WTC11 (cell line): ENCODE data around the gene IRX1. TPM values are rescaled to one million over a fixed set of nuclear protein-coding genes. Genes with fewer than 3 reads are reported as not detected.

Source experiments
- ATAC-seq: fragments of 200-7000 bp; cut with Tn5 transposase; 2 replicates; pipeline ENCODE4 v1.10.0; 2021; ENCODE audit warnings: mild to moderate bottlenecking, moderate library complexity
- CTCF ChIA-PET: fragments of 300-600 bp; sonication (Branson Sonifier 250); formaldehyde crosslinking; loops from one replicate; lab custom pipeline; 2021; ENCODE audit warnings: antibody characterized with exemption; lab: Charles Lee
- POLR2A ChIA-PET: fragments of 350-600 bp; sonication (Branson Sonifier 250); formaldehyde crosslinking; loops from one replicate; lab custom pipeline; 2021; ENCODE audit warnings: antibody characterized with exemption; lab: Charles Lee
- DNase-seq: peaks from one replicate; pipeline ENCODE4 v3.0.0; 2021; ENCODE audit warnings: low spot score
- H3K27ac Mint-ChIP-seq: 2 replicates; pipeline ENCODE4 v1.8.0; 2021; ENCODE audit warnings: mixed read lengths
- H3K27me3 Mint-ChIP-seq: 2 replicates; pipeline ENCODE4 v1.8.0; 2021; ENCODE audit warnings: low read depth, mild to moderate bottlenecking, moderate library complexity, mixed read lengths
- H3K36me3 Mint-ChIP-seq: 2 replicates; pipeline ENCODE4 v1.8.0; 2021; ENCODE audit warnings: mixed read lengths
- H3K4me1 Mint-ChIP-seq: 2 replicates; pipeline ENCODE4 v1.8.0; 2022; ENCODE audit warnings: mixed read lengths
- H3K4me3 Mint-ChIP-seq: 2 replicates; pipeline ENCODE4 v1.8.0; 2021; ENCODE audit warnings: mild to moderate bottlenecking, moderate library complexity, mixed read lengths
- H3K9me3 Mint-ChIP-seq: 2 replicates; pipeline ENCODE4 v1.8.0; 2021; ENCODE audit warnings: mixed read lengths
- GRHL2 ChIP-seq: fragments of 250-450 bp; sonication (Bioruptor Pico); IDR thresholded peaks from 2 replicates; pipeline ENCODE4 v1.8.0; 2022; ENCODE audit warnings: mild to moderate bottlenecking, moderate library complexity; ENCODE audit not compliant: insufficient replicate concordance, severe bottlenecking
- ZNF232 ChIP-seq: sonication (generic); formaldehyde crosslinking; IDR thresholded peaks from 2 replicates; pipeline ENCODE4 v1.8.0; 2022; ENCODE audit warnings: mild to moderate bottlenecking, missing genetic modification reagents
- total RNA-seq: library from RNA; stranded (reverse); gene quantifications from 3 replicates; pipeline ENCODE4 v1.2.3, GENCODE V29; 2021
- TF ChIP-seq, protein P1 (sequence below): sonication (generic); formaldehyde crosslinking; conservative IDR thresholded peaks from 2 replicates; pipeline ENCODE4 v1.8.1; 2023; ENCODE audit warnings: mild to moderate bottlenecking, low read depth, missing genetic modification reagents, moderate library complexity
- TF ChIP-seq, protein P2 (sequence below): fragments of 250-450 bp; sonication (Bioruptor Pico); conservative IDR thresholded peaks from 2 replicates; pipeline ENCODE4 v1.9.0; 2021; ENCODE audit warnings: mild to moderate bottlenecking
- TF ChIP-seq, protein P3 (sequence below): sonication (generic); formaldehyde crosslinking; IDR thresholded peaks from 2 replicates; pipeline ENCODE4 v1.8.1; 2023; ENCODE audit warnings: mild to moderate bottlenecking, missing genetic modification reagents, borderline replicate concordance
- TF ChIP-seq, protein P4 (sequence below): sonication (generic); formaldehyde crosslinking; IDR thresholded peaks from 2 replicates; pipeline ENCODE4 v1.8.1; 2022; ENCODE audit warnings: mild to moderate bottlenecking, missing genetic modification reagents, moderate library complexity, borderline replicate concordance
- TF ChIP-seq, protein P5 (sequence below): sonication (generic); formaldehyde crosslinking; IDR thresholded peaks from 2 replicates; pipeline ENCODE4 v1.8.0; 2022; ENCODE audit warnings: missing genetic modification reagents

IRX1 gene
- total RNA-seq, 1 experiment from 2014 or later, result 21.0 TPM

DNA sequence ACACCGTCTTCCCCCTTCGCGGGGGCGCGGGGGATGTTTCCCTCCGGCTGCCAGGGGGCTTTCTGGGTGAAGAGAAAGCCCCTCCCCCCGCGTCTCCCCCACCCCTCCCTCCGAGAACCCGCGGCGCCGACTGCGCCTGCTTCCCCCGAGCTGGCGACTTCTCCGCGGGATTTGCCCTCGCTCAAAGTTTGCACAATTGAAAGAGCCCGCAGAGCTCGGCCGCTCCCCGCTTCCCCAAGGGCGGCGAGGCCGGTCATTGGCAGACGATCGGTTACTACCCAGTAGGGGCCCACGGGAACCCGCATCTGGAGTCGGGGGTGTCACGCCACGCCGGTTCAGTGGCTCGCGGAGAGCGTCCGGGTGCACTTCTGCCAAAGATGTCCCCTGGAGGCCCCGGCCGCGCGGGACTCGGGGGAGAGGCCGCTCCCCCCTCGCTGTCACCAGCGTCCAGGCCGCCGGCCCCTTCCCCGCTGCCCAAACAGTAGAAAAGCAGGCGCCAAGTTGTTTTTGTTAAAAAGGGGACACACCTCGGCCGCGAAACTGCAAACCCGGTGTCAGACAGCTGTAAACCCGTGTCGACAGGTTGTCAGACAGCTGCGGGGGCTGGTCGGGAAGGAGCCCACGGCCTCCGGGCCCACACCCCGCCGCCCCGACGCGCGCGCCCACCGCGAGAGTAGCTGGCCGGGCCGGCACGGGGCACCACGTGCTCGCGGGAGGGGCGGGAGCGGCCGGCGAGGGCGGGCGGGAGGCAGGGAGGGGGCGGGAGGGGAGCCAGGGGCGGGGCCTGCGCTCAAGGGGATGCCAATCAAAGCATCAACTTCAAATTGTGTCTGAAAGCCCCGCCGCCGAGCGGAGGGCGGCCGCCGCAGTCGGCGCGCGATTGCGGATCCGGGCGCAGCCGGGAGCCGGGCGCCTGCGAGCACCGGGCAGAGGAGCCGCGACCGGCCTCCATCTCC, at the start of gene IRX1 (continued):
- TF ChIP-seq, protein P1, sequence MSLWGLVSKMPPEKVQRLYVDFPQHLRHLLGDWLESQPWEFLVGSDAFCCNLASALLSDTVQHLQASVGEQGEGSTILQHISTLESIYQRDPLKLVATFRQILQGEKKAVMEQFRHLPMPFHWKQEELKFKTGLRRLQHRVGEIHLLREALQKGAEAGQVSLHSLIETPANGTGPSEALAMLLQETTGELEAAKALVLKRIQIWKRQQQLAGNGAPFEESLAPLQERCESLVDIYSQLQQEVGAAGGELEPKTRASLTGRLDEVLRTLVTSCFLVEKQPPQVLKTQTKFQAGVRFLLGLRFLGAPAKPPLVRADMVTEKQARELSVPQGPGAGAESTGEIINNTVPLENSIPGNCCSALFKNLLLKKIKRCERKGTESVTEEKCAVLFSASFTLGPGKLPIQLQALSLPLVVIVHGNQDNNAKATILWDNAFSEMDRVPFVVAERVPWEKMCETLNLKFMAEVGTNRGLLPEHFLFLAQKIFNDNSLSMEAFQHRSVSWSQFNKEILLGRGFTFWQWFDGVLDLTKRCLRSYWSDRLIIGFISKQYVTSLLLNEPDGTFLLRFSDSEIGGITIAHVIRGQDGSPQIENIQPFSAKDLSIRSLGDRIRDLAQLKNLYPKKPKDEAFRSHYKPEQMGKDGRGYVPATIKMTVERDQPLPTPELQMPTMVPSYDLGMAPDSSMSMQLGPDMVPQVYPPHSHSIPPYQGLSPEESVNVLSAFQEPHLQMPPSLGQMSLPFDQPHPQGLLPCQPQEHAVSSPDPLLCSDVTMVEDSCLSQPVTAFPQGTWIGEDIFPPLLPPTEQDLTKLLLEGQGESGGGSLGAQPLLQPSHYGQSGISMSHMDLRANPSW (CRISPR knock-in tag), result no peak
- TF ChIP-seq, protein P2, sequence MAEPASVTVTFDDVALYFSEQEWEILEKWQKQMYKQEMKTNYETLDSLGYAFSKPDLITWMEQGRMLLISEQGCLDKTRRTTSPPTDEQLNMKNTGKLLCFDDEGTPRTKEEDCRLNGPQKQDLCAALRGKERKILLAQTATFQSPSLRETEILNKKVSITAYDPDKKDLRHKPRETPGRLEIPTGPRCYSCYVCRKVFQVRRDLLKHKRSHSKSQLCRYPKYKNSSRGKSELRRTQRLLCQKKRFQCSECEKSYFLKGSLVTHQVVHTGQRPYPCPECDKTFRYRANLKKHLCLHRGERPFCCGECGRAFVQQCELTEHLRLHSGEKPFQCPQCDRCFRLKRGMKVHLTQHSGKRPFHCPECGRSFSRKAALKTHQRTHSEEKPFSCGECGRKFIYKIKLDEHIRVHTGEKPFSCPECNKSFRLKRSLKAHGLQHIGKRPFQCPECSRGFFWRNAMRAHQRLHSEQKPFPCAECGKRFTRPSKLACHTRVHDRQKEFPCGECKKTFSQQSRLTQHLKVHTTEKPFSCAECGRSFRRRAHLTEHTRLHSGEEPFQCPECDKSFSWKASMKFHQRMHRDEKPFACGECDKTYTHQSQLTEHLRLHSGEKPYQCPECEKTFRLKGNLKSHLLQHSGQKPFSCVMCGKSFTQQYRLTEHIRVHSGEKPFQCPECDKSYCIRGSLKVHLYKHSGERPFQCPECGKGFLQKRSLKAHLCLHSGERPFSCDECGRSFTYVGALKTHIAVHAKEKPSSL, result no peak
- no peak for TF ChIP-seq GRHL2 (CRISPR knock-in tag)

DNA sequence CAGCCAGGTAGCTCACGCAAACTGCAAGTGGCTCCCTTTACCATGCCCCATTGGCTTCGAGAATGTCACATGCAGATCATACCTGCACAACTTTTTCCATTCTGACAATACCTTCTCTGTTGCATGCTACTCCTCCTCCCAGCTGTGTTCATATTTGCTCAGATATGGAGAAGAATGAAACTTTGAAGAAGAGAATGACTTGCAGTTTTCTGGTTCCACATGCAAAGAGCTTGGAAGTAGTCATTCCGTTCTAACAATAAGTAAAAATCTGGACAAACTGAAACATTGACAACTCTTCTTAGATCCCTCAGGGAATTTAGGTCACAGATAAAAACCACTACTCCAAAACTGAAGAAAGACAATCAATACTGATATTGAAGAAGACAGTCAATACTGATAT, 49.6 kb upstream of the IRX1 start:
- CTCF ChIA-PET, result no interaction called here
- DNase-seq (no peak), ATAC-seq (no peak)
- POLR2A ChIA-PET, result no interaction called here
- H3K4me1 Mint-ChIP-seq, result no peaks in the 10 kb centered on the region
- H3K36me3 Mint-ChIP-seq, result no peaks in the 10 kb centered on the region
- TF ChIP-seq, protein P3, sequence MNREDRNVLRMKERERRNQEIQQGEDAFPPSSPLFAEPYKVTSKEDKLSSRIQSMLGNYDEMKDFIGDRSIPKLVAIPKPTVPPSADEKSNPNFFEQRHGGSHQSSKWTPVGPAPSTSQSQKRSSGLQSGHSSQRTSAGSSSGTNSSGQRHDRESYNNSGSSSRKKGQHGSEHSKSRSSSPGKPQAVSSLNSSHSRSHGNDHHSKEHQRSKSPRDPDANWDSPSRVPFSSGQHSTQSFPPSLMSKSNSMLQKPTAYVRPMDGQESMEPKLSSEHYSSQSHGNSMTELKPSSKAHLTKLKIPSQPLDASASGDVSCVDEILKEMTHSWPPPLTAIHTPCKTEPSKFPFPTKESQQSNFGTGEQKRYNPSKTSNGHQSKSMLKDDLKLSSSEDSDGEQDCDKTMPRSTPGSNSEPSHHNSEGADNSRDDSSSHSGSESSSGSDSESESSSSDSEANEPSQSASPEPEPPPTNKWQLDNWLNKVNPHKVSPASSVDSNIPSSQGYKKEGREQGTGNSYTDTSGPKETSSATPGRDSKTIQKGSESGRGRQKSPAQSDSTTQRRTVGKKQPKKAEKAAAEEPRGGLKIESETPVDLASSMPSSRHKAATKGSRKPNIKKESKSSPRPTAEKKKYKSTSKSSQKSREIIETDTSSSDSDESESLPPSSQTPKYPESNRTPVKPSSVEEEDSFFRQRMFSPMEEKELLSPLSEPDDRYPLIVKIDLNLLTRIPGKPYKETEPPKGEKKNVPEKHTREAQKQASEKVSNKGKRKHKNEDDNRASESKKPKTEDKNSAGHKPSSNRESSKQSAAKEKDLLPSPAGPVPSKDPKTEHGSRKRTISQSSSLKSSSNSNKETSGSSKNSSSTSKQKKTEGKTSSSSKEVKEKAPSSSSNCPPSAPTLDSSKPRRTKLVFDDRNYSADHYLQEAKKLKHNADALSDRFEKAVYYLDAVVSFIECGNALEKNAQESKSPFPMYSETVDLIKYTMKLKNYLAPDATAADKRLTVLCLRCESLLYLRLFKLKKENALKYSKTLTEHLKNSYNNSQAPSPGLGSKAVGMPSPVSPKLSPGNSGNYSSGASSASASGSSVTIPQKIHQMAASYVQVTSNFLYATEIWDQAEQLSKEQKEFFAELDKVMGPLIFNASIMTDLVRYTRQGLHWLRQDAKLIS, result no peak
- TF ChIP-seq ZNF232 (CRISPR knock-in tag), result no peak
- TF ChIP-seq, protein P4, sequence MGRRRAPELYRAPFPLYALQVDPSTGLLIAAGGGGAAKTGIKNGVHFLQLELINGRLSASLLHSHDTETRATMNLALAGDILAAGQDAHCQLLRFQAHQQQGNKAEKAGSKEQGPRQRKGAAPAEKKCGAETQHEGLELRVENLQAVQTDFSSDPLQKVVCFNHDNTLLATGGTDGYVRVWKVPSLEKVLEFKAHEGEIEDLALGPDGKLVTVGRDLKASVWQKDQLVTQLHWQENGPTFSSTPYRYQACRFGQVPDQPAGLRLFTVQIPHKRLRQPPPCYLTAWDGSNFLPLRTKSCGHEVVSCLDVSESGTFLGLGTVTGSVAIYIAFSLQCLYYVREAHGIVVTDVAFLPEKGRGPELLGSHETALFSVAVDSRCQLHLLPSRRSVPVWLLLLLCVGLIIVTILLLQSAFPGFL, result no peak
- TF ChIP-seq, protein P5, sequence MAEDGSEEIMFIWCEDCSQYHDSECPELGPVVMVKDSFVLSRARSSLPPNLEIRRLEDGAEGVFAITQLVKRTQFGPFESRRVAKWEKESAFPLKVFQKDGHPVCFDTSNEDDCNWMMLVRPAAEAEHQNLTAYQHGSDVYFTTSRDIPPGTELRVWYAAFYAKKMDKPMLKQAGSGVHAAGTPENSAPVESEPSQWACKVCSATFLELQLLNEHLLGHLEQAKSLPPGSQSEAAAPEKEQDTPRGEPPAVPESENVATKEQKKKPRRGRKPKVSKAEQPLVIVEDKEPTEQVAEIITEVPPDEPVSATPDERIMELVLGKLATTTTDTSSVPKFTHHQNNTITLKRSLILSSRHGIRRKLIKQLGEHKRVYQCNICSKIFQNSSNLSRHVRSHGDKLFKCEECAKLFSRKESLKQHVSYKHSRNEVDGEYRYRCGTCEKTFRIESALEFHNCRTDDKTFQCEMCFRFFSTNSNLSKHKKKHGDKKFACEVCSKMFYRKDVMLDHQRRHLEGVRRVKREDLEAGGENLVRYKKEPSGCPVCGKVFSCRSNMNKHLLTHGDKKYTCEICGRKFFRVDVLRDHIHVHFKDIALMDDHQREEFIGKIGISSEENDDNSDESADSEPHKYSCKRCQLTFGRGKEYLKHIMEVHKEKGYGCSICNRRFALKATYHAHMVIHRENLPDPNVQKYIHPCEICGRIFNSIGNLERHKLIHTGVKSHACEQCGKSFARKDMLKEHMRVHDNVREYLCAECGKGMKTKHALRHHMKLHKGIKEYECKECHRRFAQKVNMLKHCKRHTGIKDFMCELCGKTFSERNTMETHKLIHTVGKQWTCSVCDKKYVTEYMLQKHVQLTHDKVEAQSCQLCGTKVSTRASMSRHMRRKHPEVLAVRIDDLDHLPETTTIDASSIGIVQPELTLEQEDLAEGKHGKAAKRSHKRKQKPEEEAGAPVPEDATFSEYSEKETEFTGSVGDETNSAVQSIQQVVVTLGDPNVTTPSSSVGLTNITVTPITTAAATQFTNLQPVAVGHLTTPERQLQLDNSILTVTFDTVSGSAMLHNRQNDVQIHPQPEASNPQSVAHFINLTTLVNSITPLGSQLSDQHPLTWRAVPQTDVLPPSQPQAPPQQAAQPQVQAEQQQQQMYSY (CRISPR knock-in tag), result no peak
- no peak overlapping the region for H3K4me3 Mint-ChIP-seq
- no peak overlapping the region for H3K27ac Mint-ChIP-seq
- H3K27me3 Mint-ChIP-seq, result no peaks in the 10 kb centered on the region; the same call in 1 of the 2 replicates
- no peaks in the 10 kb centered on the region for H3K9me3 Mint-ChIP-seq
